NCI-H510A treated with DMSO at 0.1 percent for 48 hours (cell line): Measurements from ENCODE around the gene PPP1R15B.
"Not testable (repeated sequence)": the region's sequence is repeated elsewhere in the genome, so short reads cannot be mapped to it uniquely, and the experiment has no call there.

Experiments used
- DNase-seq: peaks from one replicate; lab custom pipeline; 2025; lab: John Stamatoyannopoulos, UW

Gene PPP1R15B

GRCh38 chr1:204443871-204444581 is 32.4 kb upstream of the PPP1R15B start:
- DNase-seq, result no peak

GRCh38 chr1:204443260-204443619 is 31.6 kb upstream of the PPP1R15B start:
- no peak for DNase-seq

GRCh38 chr1:204442376-204443259 is 31.0 kb upstream of the PPP1R15B start:
- no peak for DNase-seq

- no peak for DNase-seq
Observed at GRCh38 chr1:204441558-204441957, 29.9 kb upstream of the PPP1R15B start.

GRCh38 chr1:204439621-204440375 is 28.2 kb upstream of the PPP1R15B start:
- DNase-seq, result no peak

GRCh38 chr1:204438628-204439027 is 27.0 kb upstream of the PPP1R15B start:
- no peak for DNase-seq

GRCh38 chr1:204437796-204438570 is 26.4 kb upstream of the PPP1R15B start:
- no peak for DNase-seq

GRCh38 chr1:204435872-204436271 is 24.3 kb upstream of the PPP1R15B start:
- DNase-seq, result no peak

GRCh38 chr1:204435381-204435831 is 23.8 kb upstream of the PPP1R15B start:
- no peak for DNase-seq

- no peak for DNase-seq
Observed at GRCh38 chr1:204434116-204434755, 22.6 kb upstream of the PPP1R15B start.

GRCh38 chr1:204432708-204433107 is 21.1 kb upstream of the PPP1R15B start:
- DNase-seq, result no peak

GRCh38 chr1:204431310-204432184 is 19.9 kb upstream of the PPP1R15B start:
- DNase-seq, result peak; percentile 73

GRCh38 chr1:204429746-204430145 is 18.1 kb upstream of the PPP1R15B start:
- DNase-seq, result no peak

- no peak for DNase-seq
Observed at GRCh38 chr1:204426971-204427701, 15.5 kb upstream of the PPP1R15B start.

GRCh38 chr1:204426474-204426873 is 14.9 kb upstream of the PPP1R15B start:
- no peak for DNase-seq

- DNase-seq, result no peak
Observed at GRCh38 chr1:204426035-204426436, 14.4 kb upstream of the PPP1R15B start.

GRCh38 chr1:204424621-204425020 is 13.0 kb upstream of the PPP1R15B start:
- DNase-seq, result no peak

- DNase-seq, result not testable (repeated sequence)
Observed at GRCh38 chr1:204422061-204422705, 10.6 kb upstream of the PPP1R15B start.

GRCh38 chr1:204421441-204421840 is 9.8 kb upstream of the PPP1R15B start:
- no peak for DNase-seq
